Neural progenitor cell (in vitro differentiated cells): ENCODE measurements around the gene TIPRL. TPM values are rescaled to one million over a fixed set of nuclear protein-coding genes. Genes with fewer than 3 reads are reported as not detected.
"Not testable (repeated sequence)": the region's sequence is repeated elsewhere in the genome, so short reads cannot be mapped to it uniquely, and the experiment has no call there.

Experiments used
- DNase-seq: peaks from one replicate; pipeline ENCODE4 v3.0.0-alpha.2; 2016; ENCODE audit warnings: low spot score
- H2AFZ ChIP-seq: fragments of 200-600 bp; sonication (generic); replicated peaks from 2 replicates; pipeline ENCODE4 v1.6.1; 2016; ENCODE audit warnings: antibody characterized with exemption
- H3F3A ChIP-seq: fragments of 200-600 bp; sonication (generic); 2 replicates; pipeline ENCODE4 v1.6.1; 2016; ENCODE audit warnings: antibody characterized with exemption, low read depth
- H3K27ac ChIP-seq: fragments of 200-600 bp; sonication (generic); 2 replicates; pipeline ENCODE4 v1.5.1; 2016; ENCODE audit warnings: mild to moderate bottlenecking
- H3K27me3 ChIP-seq: fragments of 200-600 bp; sonication (generic); 2 replicates; pipeline ENCODE4 v1.6.1; 2016; ENCODE audit warnings: mild to moderate bottlenecking, moderate library complexity
- H3K36me3 ChIP-seq: fragments of 200-600 bp; sonication (generic); 2 replicates; pipeline ENCODE4 v1.5.1; 2016
- H3K4me1 ChIP-seq: fragments of 200-600 bp; sonication (generic); 2 replicates; pipeline ENCODE4 v1.6.1; 2016; ENCODE audit warnings: mixed run types
- H3K4me2 ChIP-seq: fragments of 200-600 bp; sonication (generic); 2 replicates; pipeline ENCODE4 v1.6.1; 2016
- H3K4me3 ChIP-seq: fragments of 200-600 bp; sonication (generic); 2 replicates; pipeline ENCODE4 v1.5.1; 2016
- H3K79me2 ChIP-seq: fragments of 200-600 bp; sonication (generic); 2 replicates; pipeline ENCODE4 v1.6.1; 2016; ENCODE audit warnings: low read depth
- H3K9ac ChIP-seq: fragments of 200-600 bp; sonication (generic); 2 replicates; pipeline ENCODE4 v1.6.1; 2016
- H3K9me3 ChIP-seq: fragments of 200-600 bp; sonication (generic); 2 replicates; pipeline ENCODE4 v1.5.1; 2016; ENCODE audit warnings: low read depth
- H4K20me1 ChIP-seq: fragments of 200-600 bp; sonication (generic); 2 replicates; pipeline ENCODE4 v1.6.1; 2016; ENCODE audit warnings: low read depth
- H3K27ac Mint-ChIP-seq: 3 replicates; pipeline ENCODE4 v1.8.0; 2021; ENCODE audit warnings: mixed read lengths
- H3K27me3 Mint-ChIP-seq: 2 replicates; pipeline ENCODE4 v1.8.0; 2022; ENCODE audit warnings: low read depth, mild to moderate bottlenecking, inconsistent platforms, moderate library complexity, mixed read lengths; ENCODE audit not compliant: insufficient read depth
- H3K36me3 Mint-ChIP-seq: 3 replicates; pipeline ENCODE4 v1.8.0; 2021; ENCODE audit warnings: mixed read lengths
- H3K4me1 Mint-ChIP-seq: 3 replicates; pipeline ENCODE4 v1.8.0; 2021; ENCODE audit warnings: mixed read lengths
- H3K4me3 Mint-ChIP-seq: 3 replicates; pipeline ENCODE4 v1.8.0; 2021; ENCODE audit warnings: mild to moderate bottlenecking, moderate library complexity, mixed read lengths
- H3K9me3 Mint-ChIP-seq: 3 replicates; pipeline ENCODE4 v1.8.0; 2020; ENCODE audit warnings: mixed read lengths
- EZH2 ChIP-seq: fragments of 200-600 bp; sonication (generic); IDR thresholded peaks from 2 replicates; pipeline ENCODE4 v1.6.1; 2017; ENCODE audit warnings: antibody characterized with exemption, mild to moderate bottlenecking, moderate library complexity
- EZH2phosphoT487 ChIP-seq: fragments of 200-600 bp; sonication (generic); IDR thresholded peaks from 2 replicates; pipeline ENCODE4 v1.6.1; 2017; ENCODE audit warnings: antibody characterized with exemption
- total RNA-seq: library from RNA; depleted of rRNA; stranded (reverse); fragments of >200 nt; gene quantifications from 2 replicates; pipeline ENCODE4 v1.2.3, GENCODE V29; 2015; ENCODE audit warnings: low replicate concordance
- TF ChIP-seq, protein P1 (sequence below): fragments of 200-600 bp; sonication (generic); IDR thresholded peaks from 2 replicates; pipeline ENCODE4 v1.5.1; 2017; ENCODE audit warnings: antibody characterized with exemption, mild to moderate bottlenecking

Gene TIPRL
- total RNA-seq, 1 donor from 2014 or later, result 52.9 TPM

DNA sequence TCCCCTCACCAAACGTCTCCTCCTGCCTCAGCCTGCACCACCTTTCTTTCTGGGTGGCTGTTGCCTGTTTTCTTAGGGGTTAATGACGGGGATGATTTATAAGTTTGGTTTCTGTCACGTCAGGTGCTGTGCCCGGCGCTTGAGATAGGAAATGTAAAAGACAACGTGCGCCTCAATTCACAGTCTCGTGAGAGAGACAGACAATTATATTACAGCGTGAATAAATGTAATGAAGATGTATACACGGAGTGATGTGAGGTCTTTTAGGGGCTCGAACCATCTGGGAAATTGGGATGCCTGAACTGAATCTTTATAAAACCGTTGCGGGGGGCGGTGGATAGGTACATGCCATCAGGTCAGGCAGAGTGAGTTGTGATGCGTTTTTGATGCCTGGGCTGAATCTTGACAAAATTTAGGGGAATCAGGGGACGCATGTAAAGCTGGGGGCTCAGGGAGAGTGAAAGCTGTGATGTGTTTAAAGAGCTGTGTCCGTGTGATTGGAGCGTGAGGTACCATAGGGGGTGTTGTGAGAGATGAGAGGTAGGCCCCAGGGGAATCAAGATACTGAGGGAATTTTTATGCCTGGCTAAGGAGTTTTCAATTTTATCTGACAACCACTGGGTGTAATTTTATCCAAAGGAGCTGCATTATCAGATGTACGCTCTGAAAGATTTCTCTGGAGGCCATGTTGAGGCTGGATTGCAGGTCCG lies 831 bp downstream of the TIPRL start:
- Histone ChIP-seq H3F3A (peaks cover 18% of the 10 kb centered on the region), H3K4me2 (peak overlapping the region; percentile 92), H3K27me3 (no peaks in the 10 kb centered on the region), H3K9me3 (no peaks in the 10 kb centered on the region), H3K79me2 (peaks cover 43% of the 10 kb centered on the region), H3K4me1 (peaks cover 9% of the 10 kb centered on the region), H4K20me1 (no peaks in the 10 kb centered on the region), H3K9ac (peak overlapping the region; percentile 63), H3K4me3 (peak overlapping the region; percentile 67), H3K27ac (peak overlapping the region; percentile 87), H2AFZ (peak overlapping the region; percentile 94), H3K36me3 (no peaks in the 10 kb centered on the region)
- H3K36me3 Mint-ChIP-seq, result no peaks in the 10 kb centered on the region
- peak; percentile 13 for DNase-seq
- TF ChIP-seq EZH2, result no peak
- TF ChIP-seq, protein P1, sequence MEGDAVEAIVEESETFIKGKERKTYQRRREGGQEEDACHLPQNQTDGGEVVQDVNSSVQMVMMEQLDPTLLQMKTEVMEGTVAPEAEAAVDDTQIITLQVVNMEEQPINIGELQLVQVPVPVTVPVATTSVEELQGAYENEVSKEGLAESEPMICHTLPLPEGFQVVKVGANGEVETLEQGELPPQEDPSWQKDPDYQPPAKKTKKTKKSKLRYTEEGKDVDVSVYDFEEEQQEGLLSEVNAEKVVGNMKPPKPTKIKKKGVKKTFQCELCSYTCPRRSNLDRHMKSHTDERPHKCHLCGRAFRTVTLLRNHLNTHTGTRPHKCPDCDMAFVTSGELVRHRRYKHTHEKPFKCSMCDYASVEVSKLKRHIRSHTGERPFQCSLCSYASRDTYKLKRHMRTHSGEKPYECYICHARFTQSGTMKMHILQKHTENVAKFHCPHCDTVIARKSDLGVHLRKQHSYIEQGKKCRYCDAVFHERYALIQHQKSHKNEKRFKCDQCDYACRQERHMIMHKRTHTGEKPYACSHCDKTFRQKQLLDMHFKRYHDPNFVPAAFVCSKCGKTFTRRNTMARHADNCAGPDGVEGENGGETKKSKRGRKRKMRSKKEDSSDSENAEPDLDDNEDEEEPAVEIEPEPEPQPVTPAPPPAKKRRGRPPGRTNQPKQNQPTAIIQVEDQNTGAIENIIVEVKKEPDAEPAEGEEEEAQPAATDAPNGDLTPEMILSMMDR, result no peak
- no peak for TF ChIP-seq EZH2phosphoT487
- H3K27me3 Mint-ChIP-seq, result peaks cover 7% of the 10 kb centered on the region
- H3K4me3 Mint-ChIP-seq, result no peak overlapping the region
- H3K9me3 Mint-ChIP-seq, result peaks cover 2% of the 10 kb centered on the region
- H3K4me1 Mint-ChIP-seq, result no peaks in the 10 kb centered on the region
- no peak overlapping the region for H3K27ac Mint-ChIP-seq

DNA sequence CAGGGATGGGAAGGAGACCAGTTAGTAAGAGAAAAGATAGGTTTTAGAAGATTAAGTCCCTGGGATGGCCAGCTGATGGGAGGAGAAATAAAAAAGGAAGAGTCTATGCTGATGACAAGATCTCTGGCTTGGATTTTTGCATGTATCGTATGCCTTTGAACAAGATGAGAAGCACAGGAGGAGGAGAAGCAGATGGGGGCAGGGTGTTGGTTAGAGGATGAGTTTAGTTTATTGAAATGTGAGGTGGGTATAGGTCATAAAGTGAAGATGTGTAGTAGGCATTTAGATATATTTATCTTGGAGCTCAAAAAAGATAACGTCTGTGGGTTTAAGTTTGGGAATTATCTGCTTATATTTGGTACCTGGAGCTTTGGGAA lies 1.4 kb downstream of the TIPRL start:
- H2AFZ ChIP-seq, result peak overlapping the region; percentile 94
- no peaks in the 10 kb centered on the region for H4K20me1 ChIP-seq
- H3K27ac ChIP-seq, result no peak overlapping the region

DNA sequence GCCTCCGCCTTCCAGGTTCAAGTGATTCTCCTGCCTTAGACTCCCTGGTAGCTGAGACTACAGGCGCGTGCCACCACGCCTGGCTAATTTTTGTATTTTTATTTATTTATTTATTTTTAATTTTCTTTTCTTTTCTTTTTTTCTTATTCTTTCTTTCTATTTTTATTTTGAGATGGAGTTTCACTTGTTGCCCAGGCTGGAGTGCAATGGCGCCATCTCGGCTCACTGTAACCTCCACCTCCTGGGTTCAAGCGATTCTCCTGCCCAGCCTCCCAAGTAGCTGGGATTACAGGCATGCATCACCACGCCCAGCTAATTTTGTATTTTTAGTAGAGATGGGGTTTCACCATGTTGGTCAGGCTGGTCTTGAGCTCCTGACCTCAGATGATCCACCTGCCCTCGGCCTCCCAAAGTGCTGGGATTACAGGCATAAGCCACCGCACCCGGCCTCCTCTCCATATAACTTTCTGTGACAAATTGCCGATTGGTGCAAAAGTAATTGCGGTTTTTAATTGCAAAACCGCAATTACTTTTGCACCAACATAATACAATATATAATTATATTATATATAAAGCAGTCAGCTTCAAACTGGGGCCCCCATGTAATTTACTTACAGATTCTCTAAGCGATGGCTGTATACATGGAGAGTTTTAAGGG lies 2.4 kb downstream of the TIPRL start:
- DNase-seq, H3K9ac ChIP-seq, H3K4me2 ChIP-seq, H3K36me3 Mint-ChIP-seq, H3K4me1 Mint-ChIP-seq, H3K4me3 Mint-ChIP-seq, H3K4me3 ChIP-seq, H3K4me1 ChIP-seq, H3K36me3 ChIP-seq, H3K27me3 ChIP-seq, H3K9me3 ChIP-seq, H3K27ac Mint-ChIP-seq, H4K20me1 ChIP-seq, H3K27ac ChIP-seq, H2AFZ ChIP-seq, H3K27me3 Mint-ChIP-seq, H3K9me3 Mint-ChIP-seq: not testable (repeated sequence)
- peaks cover 18% of the 10 kb centered on the region for H3F3A ChIP-seq
- H3K79me2 ChIP-seq, result peaks cover 43% of the 10 kb centered on the region

More for the DNA sequence above, 1.4 kb downstream of the TIPRL start:
- H3K36me3 ChIP-seq, result no peaks in the 10 kb centered on the region
- no peaks in the 10 kb centered on the region for H3K4me1 Mint-ChIP-seq
- H3K27me3 Mint-ChIP-seq, result peaks cover 3% of the 10 kb centered on the region
- TF ChIP-seq, protein P1, result no peak
- no peak for TF ChIP-seq EZH2phosphoT487
- TF ChIP-seq EZH2, result no peak
- H3K9me3 Mint-ChIP-seq, result no peaks in the 10 kb centered on the region
- peaks cover 9% of the 10 kb centered on the region for H3K4me1 ChIP-seq
- H3K27me3 ChIP-seq, result no peaks in the 10 kb centered on the region
- peak overlapping the region; percentile 67 for H3K4me3 ChIP-seq
- peak overlapping the region; percentile 92 for H3K4me2 ChIP-seq
- H3K9me3 ChIP-seq, result no peaks in the 10 kb centered on the region
- H3F3A ChIP-seq, result peaks cover 18% of the 10 kb centered on the region
- H3K9ac ChIP-seq, result peak overlapping the region; percentile 63
- H3K4me3 Mint-ChIP-seq, result no peak overlapping the region
- no peaks in the 10 kb centered on the region for H3K36me3 Mint-ChIP-seq
- DNase-seq, result no peak
- no peak overlapping the region for H3K27ac Mint-ChIP-seq
- peaks cover 43% of the 10 kb centered on the region for H3K79me2 ChIP-seq

DNA sequence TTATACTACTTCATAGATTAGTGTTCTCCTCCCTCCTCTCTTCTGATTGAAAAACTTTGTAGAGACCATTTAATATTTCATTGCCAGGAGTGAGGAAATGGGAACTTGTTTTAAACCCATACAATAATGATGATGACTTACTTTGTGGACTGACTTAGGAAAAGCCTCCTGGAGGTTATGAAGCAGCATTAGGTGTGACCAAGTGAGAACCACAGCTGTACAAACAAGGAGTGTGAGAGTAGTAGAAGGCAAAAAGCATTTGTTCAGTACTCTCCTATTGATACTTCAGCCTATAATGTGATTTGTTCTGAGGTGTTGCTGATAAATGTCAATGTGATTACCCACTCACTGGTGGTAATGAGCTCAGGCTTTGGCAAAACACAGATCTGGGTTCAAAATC lies 8.4 kb downstream of the TIPRL start:
- no peak overlapping the region for H3K4me2 ChIP-seq
- no peak overlapping the region for H3K27ac ChIP-seq
- Mint-ChIP-seq H3K4me1 (no peaks in the 10 kb centered on the region), H3K9me3 (no peaks in the 10 kb centered on the region), H3K27ac (no peak overlapping the region), H3K4me3 (no peak overlapping the region), H3K27me3 (peaks cover 2% of the 10 kb centered on the region), H3K36me3 (peaks cover 9% of the 10 kb centered on the region)
- no peak overlapping the region for H3K4me3 ChIP-seq
- H3K79me2 ChIP-seq, result peaks cover 12% of the 10 kb centered on the region
- no peaks in the 10 kb centered on the region for H3K4me1 ChIP-seq
- H3F3A ChIP-seq, result no peaks in the 10 kb centered on the region
- no peak for DNase-seq
- TF ChIP-seq, protein P1, result no peak
- H3K36me3 ChIP-seq, result peaks cover 8% of the 10 kb centered on the region
- H3K27me3 ChIP-seq, result no peaks in the 10 kb centered on the region
- H3K9me3 ChIP-seq, result no peaks in the 10 kb centered on the region
- no peak overlapping the region for H2AFZ ChIP-seq
- no peaks in the 10 kb centered on the region for H4K20me1 ChIP-seq
- no peak overlapping the region for H3K9ac ChIP-seq
